ENCODE data around the gene WBP11. TPM values are rescaled to one million over a fixed set of nuclear protein-coding genes. Genes with fewer than 3 reads are reported as not detected.

WBP11 gene
- 20.3 and 23.4 TPM in 2 replicates for total RNA-seq (2014; rRNA removed)
- polyA plus RNA-seq (2012): 22.9 TPM

- peak; percentile 99 for DNase-seq (ENCODE audit: low read depth)
These were observed at the start of gene WBP11, which contains the start of gene C12orf60 for GRCh38 chr12:14803011-14803829. WBP11 (minus strand) TSS chr12:14803478; CDS start chr12:14801383, 2,095 bp downstream. C12orf60 (plus strand) TSS chr12:14803670; CDS start chr12:14822936, 19,266 bp downstream.

- no peak for DNase-seq (ENCODE audit: low read depth)
These were observed 49.6 kb upstream of the WBP11 start for GRCh38 chr12:14852880-14853279.

- DNase-seq (ENCODE audit: low read depth): no peak
These were observed 47.8 kb upstream of the WBP11 start for GRCh38 chr12:14850929-14851663.

GRCh38 chr12:14849661-14850060 is 46.4 kb upstream of the WBP11 start:
- no peak for DNase-seq (ENCODE audit: low read depth)

GRCh38 chr12:14846876-14847580 is 43.8 kb upstream of the WBP11 start:
- DNase-seq (ENCODE audit: low read depth): no peak

GRCh38 chr12:14846042-14846587 is 42.8 kb upstream of the WBP11 start:
- no peak for DNase-seq (ENCODE audit: low read depth)

GRCh38 chr12:14845350-14845750 is 42.1 kb upstream of the WBP11 start:
- peak; percentile 60 for DNase-seq (ENCODE audit: low read depth)

GRCh38 chr12:14844401-14844800 is 41.1 kb upstream of the WBP11 start:
- no peak for DNase-seq (ENCODE audit: low read depth)

GRCh38 chr12:14843425-14843887 is 40.2 kb upstream of the WBP11 start, which contains the start of gene ART4:
ART4 (minus strand) TSS chr12:14843526; CDS start chr12:14843113, 413 bp downstream.
- no peak for DNase-seq (ENCODE audit: low read depth)

- DNase-seq (ENCODE audit: low read depth): no peak
These were observed 39.0 kb upstream of the WBP11 start for GRCh38 chr12:14842315-14842714.

- peak; percentile 76 for DNase-seq (ENCODE audit: low read depth)
These were observed 38.5 kb upstream of the WBP11 start for GRCh38 chr12:14841761-14842160.

- no peak for DNase-seq (ENCODE audit: low read depth)
These were observed 37.3 kb upstream of the WBP11 start for GRCh38 chr12:14840616-14841015.

- DNase-seq (ENCODE audit: low read depth): no peak
These were observed 36.0 kb upstream of the WBP11 start for GRCh38 chr12:14839262-14839661.

- peak; percentile 87 for DNase-seq (ENCODE audit: low read depth)
These were observed 33.3 kb upstream of the WBP11 start for GRCh38 chr12:14836336-14837210.

GRCh38 chr12:14834509-14834908 is 31.2 kb upstream of the WBP11 start:
- DNase-seq (ENCODE audit: low read depth): no peak

- DNase-seq (ENCODE audit: low read depth): peak; percentile 51
These were observed 30.7 kb upstream of the WBP11 start for GRCh38 chr12:14833952-14834351.

GRCh38 chr12:14833336-14833735 is 30.1 kb upstream of the WBP11 start:
- DNase-seq (ENCODE audit: low read depth): no peak

- DNase-seq (ENCODE audit: low read depth): peak; percentile 36
These were observed 25.6 kb upstream of the WBP11 start for GRCh38 chr12:14828892-14829291.

- no peak for DNase-seq (ENCODE audit: low read depth)
These were observed 23.8 kb upstream of the WBP11 start for GRCh38 chr12:14827043-14827442.

GRCh38 chr12:14826491-14826890 is 23.2 kb upstream of the WBP11 start:
- DNase-seq (ENCODE audit: low read depth): no peak

All from LHCN-M2 (cell line).